HEK293 (cell line): Measurements from ENCODE around the gene IGSF23.

Experiments used
- CTCF ChIA-PET: fragments of 350-600 bp; formaldehyde crosslinking; extraction: SDS; loops from one replicate; lab custom pipeline; 2021; ENCODE audit warnings: antibody characterized with exemption; lab: Yijun Ruan, JAX
- POLR2A ChIA-PET: fragments of 300-600 bp; formaldehyde crosslinking; extraction: SDS; loops from one replicate; lab custom pipeline; 2020; ENCODE audit warnings: antibody characterized with exemption, inconsistent platforms; lab: Yijun Ruan, JAX
- H3K27ac ChIP-seq: fragments of 200-500 bp; sonication (Bioruptor generic); 2 replicates; pipeline ENCODE4 v1.5.1; 2014; ENCODE audit warnings: low read depth, low read length, control low read depth, inconsistent platforms; ENCODE audit errors: extremely low read depth
- H3K36me3 ChIP-seq, 2 experiments: fragments of 200-500 bp in 1 of 2; sonication (Bioruptor generic) in 1 of 2; 1 replicate in 1 of 2; 2 replicates in 1 of 2; pipeline ENCODE4 v1.5.1; 2014 to 2017; ENCODE audit warnings: inconsistent platforms in 2 of 2, low read length in 2 of 2; ENCODE audit not compliant: control insufficient read depth in 2 of 2, insufficient read depth in 1 of 2
- H3K4me1 ChIP-seq: fragments of 200-500 bp; sonication (Bioruptor generic); 2 replicates; pipeline ENCODE4 v1.5.1; 2014; ENCODE audit warnings: mild to moderate bottlenecking, low read length, inconsistent platforms; ENCODE audit not compliant: control insufficient read depth, insufficient read depth
- H3K4me3 ChIP-seq: 2 replicates; pipeline ENCODE4 v1.5.1; 2011; ENCODE audit warnings: low read depth, mild to moderate bottlenecking, control low read depth, low read length, moderate library complexity
- H3K9me3 ChIP-seq: fragments of 200-500 bp; sonication (Bioruptor generic); 2 replicates; pipeline ENCODE4 v1.5.1; 2014; ENCODE audit warnings: low read depth, low read length, inconsistent platforms; ENCODE audit not compliant: control insufficient read depth, insufficient read depth
- OVOL3 ChIP-seq: fragments of 450-650 bp; formaldehyde crosslinking; IDR thresholded peaks from 2 replicates; pipeline ENCODE4 v1.5.1; 2016; ENCODE audit warnings: missing biosample characterization, missing genetic modification characterization
- PRDM4 ChIP-seq: fragments of 450-650 bp; formaldehyde crosslinking; IDR thresholded peaks from 2 replicates; pipeline ENCODE4 v1.5.1; 2017; ENCODE audit warnings: missing biosample characterization, missing genetic modification characterization
- SCRT2 ChIP-seq: fragments of 450-650 bp; formaldehyde crosslinking; IDR thresholded peaks from 2 replicates; pipeline ENCODE4 v1.5.1; 2016; ENCODE audit warnings: missing biosample characterization, missing genetic modification characterization
- TSHZ1 ChIP-seq: fragments of 450-650 bp; formaldehyde crosslinking; IDR thresholded peaks from 2 replicates; pipeline ENCODE4 v1.5.1; 2016; ENCODE audit warnings: missing biosample characterization, missing genetic modification characterization, borderline replicate concordance
- ZNF133 ChIP-seq: fragments of 450-650 bp; formaldehyde crosslinking; IDR thresholded peaks from 2 replicates; pipeline ENCODE4 v1.5.1; 2016; ENCODE audit warnings: missing biosample characterization, missing genetic modification characterization
- ZNF335 ChIP-seq: fragments of 450-650 bp; formaldehyde crosslinking; conservative IDR thresholded peaks from 2 replicates; pipeline ENCODE4 v1.5.1; 2016; ENCODE audit warnings: missing biosample characterization, missing genetic modification characterization
- ZNF366 ChIP-seq: fragments of 450-650 bp; formaldehyde crosslinking; conservative IDR thresholded peaks from 2 replicates; pipeline ENCODE4 v1.5.1; 2016; ENCODE audit warnings: missing biosample characterization, missing genetic modification characterization
- ZNF426 ChIP-seq: fragments of 450-650 bp; formaldehyde crosslinking; IDR thresholded peaks from 2 replicates; pipeline ENCODE4 v1.5.1; 2017; ENCODE audit warnings: missing biosample characterization, missing genetic modification characterization, mild to moderate bottlenecking, inconsistent platforms, moderate library complexity
- ZNF529 ChIP-seq: fragments of 450-650 bp; formaldehyde crosslinking; IDR thresholded peaks from 2 replicates; pipeline ENCODE4 v1.5.1; 2017; ENCODE audit warnings: missing genetic modification characterization, missing biosample characterization; ENCODE audit not compliant: insufficient replicate concordance
- ZNF548 ChIP-seq: fragments of 450-650 bp; formaldehyde crosslinking; IDR thresholded peaks from 2 replicates; pipeline ENCODE4 v1.5.1; 2016; ENCODE audit warnings: missing biosample characterization, missing genetic modification characterization
- ZNF580 ChIP-seq: fragments of 450-650 bp; formaldehyde crosslinking; IDR thresholded peaks from 2 replicates; pipeline ENCODE4 v1.5.1; 2016; ENCODE audit warnings: missing biosample characterization, missing genetic modification characterization
- ZNF830 ChIP-seq: fragments of 450-650 bp; IDR thresholded peaks from 2 replicates; pipeline ENCODE4 v1.5.0; 2018; ENCODE audit warnings: missing biosample characterization, missing genetic modification characterization, low read depth, mild to moderate bottlenecking, moderate library complexity
- TF ChIP-seq, protein P1 (sequence below): fragments of 450-650 bp; formaldehyde crosslinking; IDR thresholded peaks from 2 replicates; pipeline ENCODE4 v1.5.1; 2017; ENCODE audit warnings: missing biosample characterization, missing genetic modification characterization
- TF ChIP-seq, protein P2 (sequence below): fragments of 450-650 bp; formaldehyde crosslinking; IDR thresholded peaks from 2 replicates; pipeline ENCODE4 v1.5.1; 2016; ENCODE audit warnings: missing biosample characterization, missing genetic modification characterization, borderline replicate concordance

Gene IGSF23

GRCh38 chr19:44597131-44597491 is 16.3 kb upstream of the IGSF23 start:
- Histone ChIP-seq H3K36me3 (no peaks in the 10 kb centered on the region), H3K27ac (no peak overlapping the region), H3K4me3 (no peak overlapping the region), H3K9me3 (no peaks in the 10 kb centered on the region), H3K4me1 (no peaks in the 10 kb centered on the region)
- POLR2A ChIA-PET, result no interaction called here
- CTCF ChIA-PET, result interaction anchor here (0.7 to 1.9 kb wide), 2 partner anchors 26 to 372 kb away, joined by 4 to 11 read pairs; no protein-coding TSS in a partner anchor
- TF ChIP-seq ZNF335 (tag by site-specific recombination) (0 out of 2 replicates have a peak, but pooled peaks have one; percentile 33), ZNF366 (tag by site-specific recombination) (peak; percentile 35; the same call in 1 of the 2 replicates)
- TF ChIP-seq, protein P1, sequence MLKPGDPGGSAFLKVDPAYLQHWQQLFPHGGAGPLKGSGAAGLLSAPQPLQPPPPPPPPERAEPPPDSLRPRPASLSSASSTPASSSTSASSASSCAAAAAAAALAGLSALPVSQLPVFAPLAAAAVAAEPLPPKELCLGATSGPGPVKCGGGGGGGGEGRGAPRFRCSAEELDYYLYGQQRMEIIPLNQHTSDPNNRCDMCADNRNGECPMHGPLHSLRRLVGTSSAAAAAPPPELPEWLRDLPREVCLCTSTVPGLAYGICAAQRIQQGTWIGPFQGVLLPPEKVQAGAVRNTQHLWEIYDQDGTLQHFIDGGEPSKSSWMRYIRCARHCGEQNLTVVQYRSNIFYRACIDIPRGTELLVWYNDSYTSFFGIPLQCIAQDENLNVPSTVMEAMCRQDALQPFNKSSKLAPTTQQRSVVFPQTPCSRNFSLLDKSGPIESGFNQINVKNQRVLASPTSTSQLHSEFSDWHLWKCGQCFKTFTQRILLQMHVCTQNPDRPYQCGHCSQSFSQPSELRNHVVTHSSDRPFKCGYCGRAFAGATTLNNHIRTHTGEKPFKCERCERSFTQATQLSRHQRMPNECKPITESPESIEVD, result no peak

GRCh38 chr19:44598355-44598754 is 15.0 kb upstream of the IGSF23 start:
- ChIA-PET POLR2A (no interaction called here), CTCF (interaction anchor here (0.7 to 1.8 kb wide), 3 partner anchors 13 to 168 kb away, joined by 3 to 7 read pairs (median 5); no protein-coding TSS in a partner anchor)
- no peaks in the 10 kb centered on the region for H3K36me3 ChIP-seq

DNA sequence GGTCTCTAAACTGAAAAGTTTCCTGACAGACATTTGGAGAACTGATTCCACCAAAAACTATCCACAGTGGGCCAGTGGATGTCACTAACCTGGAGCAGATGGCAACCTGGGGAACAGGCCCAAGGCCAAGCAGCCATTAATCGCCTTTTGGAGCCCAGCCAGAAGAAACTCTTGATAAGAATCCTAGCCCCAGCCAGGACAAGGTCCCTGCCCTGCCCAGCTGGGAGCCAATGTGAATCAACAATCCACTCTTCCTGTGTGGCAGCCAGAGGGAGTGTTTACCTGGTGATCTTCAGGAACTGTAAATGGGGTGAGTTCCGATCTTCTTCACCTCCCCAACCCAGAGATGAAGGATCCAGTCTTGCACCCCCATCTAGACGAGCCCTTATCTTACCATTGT is 14.5 kb upstream of the IGSF23 start:
- Histone ChIP-seq H3K4me3 (no peak overlapping the region), H3K36me3 (no peaks in the 10 kb centered on the region), H3K4me1 (no peaks in the 10 kb centered on the region), H3K9me3 (no peaks in the 10 kb centered on the region), H3K27ac (no peak overlapping the region)
- ChIA-PET CTCF (interaction anchor here (0.6 to 1.8 kb wide), 2 partner anchors 17 to 28 kb away, joined by 3 to 7 read pairs; no protein-coding TSS in a partner anchor), POLR2A (no interaction called here)
- no peak for TF ChIP-seq OVOL3 (tag by site-specific recombination)
- no peak for TF ChIP-seq ZNF830 (tag by site-specific recombination)
- no peak for TF ChIP-seq PRDM4
- TF ChIP-seq, protein P2, sequence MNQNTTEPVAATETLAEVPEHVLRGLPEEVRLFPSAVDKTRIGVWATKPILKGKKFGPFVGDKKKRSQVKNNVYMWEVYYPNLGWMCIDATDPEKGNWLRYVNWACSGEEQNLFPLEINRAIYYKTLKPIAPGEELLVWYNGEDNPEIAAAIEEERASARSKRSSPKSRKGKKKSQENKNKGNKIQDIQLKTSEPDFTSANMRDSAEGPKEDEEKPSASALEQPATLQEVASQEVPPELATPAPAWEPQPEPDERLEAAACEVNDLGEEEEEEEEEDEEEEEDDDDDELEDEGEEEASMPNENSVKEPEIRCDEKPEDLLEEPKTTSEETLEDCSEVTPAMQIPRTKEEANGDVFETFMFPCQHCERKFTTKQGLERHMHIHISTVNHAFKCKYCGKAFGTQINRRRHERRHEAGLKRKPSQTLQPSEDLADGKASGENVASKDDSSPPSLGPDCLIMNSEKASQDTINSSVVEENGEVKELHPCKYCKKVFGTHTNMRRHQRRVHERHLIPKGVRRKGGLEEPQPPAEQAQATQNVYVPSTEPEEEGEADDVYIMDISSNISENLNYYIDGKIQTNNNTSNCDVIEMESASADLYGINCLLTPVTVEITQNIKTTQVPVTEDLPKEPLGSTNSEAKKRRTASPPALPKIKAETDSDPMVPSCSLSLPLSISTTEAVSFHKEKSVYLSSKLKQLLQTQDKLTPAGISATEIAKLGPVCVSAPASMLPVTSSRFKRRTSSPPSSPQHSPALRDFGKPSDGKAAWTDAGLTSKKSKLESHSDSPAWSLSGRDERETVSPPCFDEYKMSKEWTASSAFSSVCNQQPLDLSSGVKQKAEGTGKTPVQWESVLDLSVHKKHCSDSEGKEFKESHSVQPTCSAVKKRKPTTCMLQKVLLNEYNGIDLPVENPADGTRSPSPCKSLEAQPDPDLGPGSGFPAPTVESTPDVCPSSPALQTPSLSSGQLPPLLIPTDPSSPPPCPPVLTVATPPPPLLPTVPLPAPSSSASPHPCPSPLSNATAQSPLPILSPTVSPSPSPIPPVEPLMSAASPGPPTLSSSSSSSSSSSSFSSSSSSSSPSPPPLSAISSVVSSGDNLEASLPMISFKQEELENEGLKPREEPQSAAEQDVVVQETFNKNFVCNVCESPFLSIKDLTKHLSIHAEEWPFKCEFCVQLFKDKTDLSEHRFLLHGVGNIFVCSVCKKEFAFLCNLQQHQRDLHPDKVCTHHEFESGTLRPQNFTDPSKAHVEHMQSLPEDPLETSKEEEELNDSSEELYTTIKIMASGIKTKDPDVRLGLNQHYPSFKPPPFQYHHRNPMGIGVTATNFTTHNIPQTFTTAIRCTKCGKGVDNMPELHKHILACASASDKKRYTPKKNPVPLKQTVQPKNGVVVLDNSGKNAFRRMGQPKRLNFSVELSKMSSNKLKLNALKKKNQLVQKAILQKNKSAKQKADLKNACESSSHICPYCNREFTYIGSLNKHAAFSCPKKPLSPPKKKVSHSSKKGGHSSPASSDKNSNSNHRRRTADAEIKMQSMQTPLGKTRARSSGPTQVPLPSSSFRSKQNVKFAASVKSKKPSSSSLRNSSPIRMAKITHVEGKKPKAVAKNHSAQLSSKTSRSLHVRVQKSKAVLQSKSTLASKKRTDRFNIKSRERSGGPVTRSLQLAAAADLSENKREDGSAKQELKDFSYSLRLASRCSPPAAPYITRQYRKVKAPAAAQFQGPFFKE (tag by site-specific recombination), result no peak
- no peak for TF ChIP-seq ZNF529
- no peak for TF ChIP-seq ZNF548 (tag by site-specific recombination)
- no peak for TF ChIP-seq SCRT2
- no peak for TF ChIP-seq ZNF133 (tag by site-specific recombination)
- no peak for TF ChIP-seq TSHZ1 (tag by site-specific recombination)
- TF ChIP-seq ZNF426 (tag by site-specific recombination), result no peak

More at GRCh38 chr19:44598355-44598754, 15.0 kb upstream of the IGSF23 start:
- no peak overlapping the region for H3K4me3 ChIP-seq
- H3K9me3 ChIP-seq, result no peaks in the 10 kb centered on the region
- H3K4me1 ChIP-seq, result no peaks in the 10 kb centered on the region
- TF ChIP-seq ZNF580 (tag by site-specific recombination) (0 out of 2 replicates have a peak, but pooled peaks have one; percentile 34), ZNF133 (tag by site-specific recombination) (no peak)
- no peak overlapping the region for H3K27ac ChIP-seq
